ENCODE data around the gene AP5B1. TPM values are rescaled to one million over a fixed set of nuclear protein-coding genes. Genes with fewer than 3 reads are reported as not detected.
A peak's percentile ranks its signal among the peaks of the same experiment; 100 is the strongest.

Gene AP5B1, protein sequence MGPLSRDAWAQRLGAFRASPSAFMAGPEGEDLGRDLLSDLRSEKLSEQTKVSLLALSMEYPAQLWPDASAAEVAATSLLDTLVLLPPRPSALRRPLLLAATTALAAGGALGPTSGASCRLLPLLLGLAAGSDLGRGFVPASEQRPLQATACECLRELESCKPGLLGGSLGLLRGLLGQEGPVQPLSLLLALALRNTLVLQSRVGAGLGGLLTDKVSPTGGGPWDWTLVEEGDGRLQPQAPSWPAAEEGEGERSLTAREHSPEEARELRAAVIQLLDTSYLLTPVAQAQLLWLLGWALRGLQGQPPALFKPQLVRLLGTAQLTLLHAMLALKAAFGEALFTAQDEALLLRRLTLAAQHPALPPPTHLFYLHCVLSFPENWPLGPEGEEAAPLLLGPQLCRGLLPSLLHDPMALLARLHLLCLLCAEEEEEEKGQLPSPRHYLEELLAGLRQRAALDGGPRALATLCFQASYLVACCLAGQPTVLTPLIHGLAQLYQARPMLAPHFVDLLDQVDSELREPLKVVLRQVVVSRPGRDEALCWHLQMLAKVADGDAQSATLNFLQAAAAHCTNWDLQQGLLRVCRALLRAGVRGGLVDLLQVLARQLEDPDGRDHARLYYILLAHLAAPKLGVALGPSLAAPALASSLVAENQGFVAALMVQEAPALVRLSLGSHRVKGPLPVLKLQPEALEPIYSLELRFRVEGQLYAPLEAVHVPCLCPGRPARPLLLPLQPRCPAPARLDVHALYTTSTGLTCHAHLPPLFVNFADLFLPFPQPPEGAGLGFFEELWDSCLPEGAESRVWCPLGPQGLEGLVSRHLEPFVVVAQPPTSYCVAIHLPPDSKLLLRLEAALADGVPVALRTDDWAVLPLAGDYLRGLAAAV
- 8.5 TPM for polyA plus RNA-seq (2013, experiment 1 of 4)
- polyA plus RNA-seq (2013, experiment 2 of 4): 10.4 TPM
- 7.9 TPM for polyA plus RNA-seq (2013, experiment 3 of 4)
- 8.9 TPM for polyA plus RNA-seq (2013, experiment 4 of 4)

DNA sequence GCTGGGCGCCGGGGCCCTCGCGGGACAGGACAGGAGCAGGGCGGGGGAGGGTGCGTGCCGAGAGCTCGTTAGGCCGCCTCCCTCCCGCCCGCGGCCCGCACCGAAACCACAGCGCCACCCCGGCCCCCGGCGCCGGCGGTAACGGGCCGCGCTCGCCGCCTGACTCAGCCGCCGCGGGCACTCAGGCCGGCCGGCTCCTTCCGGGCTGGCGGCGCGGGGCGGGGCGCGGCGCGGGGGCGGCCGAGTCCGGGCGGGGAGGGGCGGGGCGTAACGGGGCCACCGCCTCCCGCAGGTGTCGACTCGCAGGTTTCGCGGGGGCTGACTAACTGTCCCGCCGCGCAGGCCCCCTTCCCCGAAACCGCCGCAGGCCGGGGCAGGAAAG, at the start of gene AP5B1:
Gene AP5B1 (minus strand): TSS at position 207 of the 382 bp plus-strand sequence. CDS start 385 bp downstream, outside the sequence.
- no peak within 1 kb of the TSS for H3K27ac ChIP-seq (ENCODE audit: insufficient read depth, low read depth, low read length, poor library complexity, severe bottlenecking)
- 0 to 1% methylated on average over 59 of the region's 59 CpGs for WGBS, 2 experiments

DNA sequence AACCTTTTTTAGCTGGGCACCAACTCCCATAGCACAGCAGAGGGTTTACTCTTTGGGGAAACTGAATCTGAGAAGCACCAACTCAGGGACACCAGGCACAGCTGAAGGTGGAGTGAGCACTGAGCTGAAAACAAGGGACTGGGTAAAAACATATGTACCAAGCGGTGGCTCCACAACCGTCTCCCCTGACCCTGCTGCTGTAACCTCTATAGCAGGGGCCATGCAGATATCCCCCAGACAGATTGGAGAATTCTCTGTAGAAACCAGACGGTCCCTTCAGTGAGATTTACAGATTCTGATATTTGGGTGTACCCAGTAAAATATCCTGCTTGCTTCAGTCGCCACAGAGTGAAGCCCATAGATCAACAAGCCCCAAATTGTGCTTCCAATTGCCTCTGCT, 48.7 kb upstream of the AP5B1 start:
- 72 to 75% methylated on average over 4 of the region's 4 CpGs for WGBS, 2 experiments
- Histone ChIP-seq H3K27ac (ENCODE audit: insufficient read depth, low read depth, low read length, poor library complexity, severe bottlenecking) (no peak overlapping the region), H3K36me3 (ENCODE audit: control insufficient read depth, insufficient read depth, low read length) (no peaks in the 10 kb centered on the region)

More for the DNA sequence above, at the start of gene AP5B1:
- no peaks in the 10 kb centered on the region for H3K9me3 ChIP-seq (ENCODE audit: control insufficient read depth, low read length)
- peaks cover 10% of the 10 kb centered on the region for H3K36me3 ChIP-seq (ENCODE audit: control insufficient read depth, insufficient read depth, low read length)
- H3K4me3 ChIP-seq (ENCODE audit: insufficient read depth, low read depth, low read length): peak within 1 kb of the TSS; percentile 74
- peaks cover 47% of the 10 kb centered on the region for H3K27me3 ChIP-seq (ENCODE audit: control insufficient read depth, insufficient read depth, low read length, poor library complexity, severe bottlenecking)
- peaks cover 11% of the 10 kb centered on the region for H3K4me1 ChIP-seq (ENCODE audit: control insufficient read depth, insufficient read depth, low read length)

DNA sequence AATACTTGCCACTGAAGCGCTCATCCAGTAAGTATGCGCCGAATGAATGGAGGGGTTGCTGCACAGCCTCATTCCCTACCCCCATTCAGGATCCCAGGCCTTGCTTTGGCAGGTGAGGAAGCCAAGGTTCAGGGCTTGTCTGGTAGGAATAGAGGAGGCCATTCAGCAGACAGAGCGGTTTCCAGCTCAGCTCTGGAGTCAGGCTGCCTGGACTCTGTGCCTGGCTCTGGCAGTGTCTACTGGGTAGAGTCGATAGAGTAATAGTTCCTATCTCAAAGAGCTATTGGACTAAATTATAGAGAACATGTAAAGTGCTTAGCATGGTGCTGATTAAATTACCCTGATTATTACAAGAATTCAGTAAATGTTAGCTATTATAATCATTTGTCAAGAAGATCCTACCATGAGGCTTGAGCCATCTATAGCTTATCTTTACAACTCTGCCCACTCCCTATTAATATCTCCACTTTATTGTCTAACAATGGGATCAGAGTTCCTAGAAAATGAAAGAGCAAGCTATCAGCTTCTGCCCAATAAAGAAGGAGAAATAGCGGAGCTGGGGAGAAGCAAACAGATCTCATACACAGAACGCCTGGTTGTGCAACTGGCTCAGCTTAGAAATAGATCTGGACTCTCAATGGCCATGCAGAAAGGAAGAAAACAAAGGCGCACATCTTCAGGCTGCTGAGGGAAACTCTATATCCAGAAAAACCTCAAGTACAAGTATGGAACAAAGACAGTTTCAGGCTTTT, 46.4 kb upstream of the AP5B1 start:
- Histone ChIP-seq H3K4me1 (ENCODE audit: control insufficient read depth, insufficient read depth, low read length) (no peaks in the 10 kb centered on the region), H3K9me3 (ENCODE audit: control insufficient read depth, low read length) (no peaks in the 10 kb centered on the region), H3K4me3 (ENCODE audit: insufficient read depth, low read depth, low read length) (no peak overlapping the region), H3K36me3 (ENCODE audit: control insufficient read depth, insufficient read depth, low read length) (no peaks in the 10 kb centered on the region), H3K27me3 (ENCODE audit: control insufficient read depth, insufficient read depth, low read length, poor library complexity, severe bottlenecking) (peaks cover under 1% of the 10 kb centered on the region), H3K27ac (ENCODE audit: insufficient read depth, low read depth, low read length, poor library complexity, severe bottlenecking) (no peak overlapping the region)
- 94 to 96% methylated on average over 8 of the region's 8 CpGs for WGBS, 2 experiments

More for the DNA sequence above, 48.7 kb upstream of the AP5B1 start:
- no peak overlapping the region for H3K4me3 ChIP-seq (ENCODE audit: insufficient read depth, low read depth, low read length)
- no peaks in the 10 kb centered on the region for H3K9me3 ChIP-seq (ENCODE audit: control insufficient read depth, low read length)
- peaks cover 9% of the 10 kb centered on the region for H3K4me1 ChIP-seq (ENCODE audit: control insufficient read depth, insufficient read depth, low read length)
- peaks cover 11% of the 10 kb centered on the region for H3K27me3 ChIP-seq (ENCODE audit: control insufficient read depth, insufficient read depth, low read length, poor library complexity, severe bottlenecking)

DNA sequence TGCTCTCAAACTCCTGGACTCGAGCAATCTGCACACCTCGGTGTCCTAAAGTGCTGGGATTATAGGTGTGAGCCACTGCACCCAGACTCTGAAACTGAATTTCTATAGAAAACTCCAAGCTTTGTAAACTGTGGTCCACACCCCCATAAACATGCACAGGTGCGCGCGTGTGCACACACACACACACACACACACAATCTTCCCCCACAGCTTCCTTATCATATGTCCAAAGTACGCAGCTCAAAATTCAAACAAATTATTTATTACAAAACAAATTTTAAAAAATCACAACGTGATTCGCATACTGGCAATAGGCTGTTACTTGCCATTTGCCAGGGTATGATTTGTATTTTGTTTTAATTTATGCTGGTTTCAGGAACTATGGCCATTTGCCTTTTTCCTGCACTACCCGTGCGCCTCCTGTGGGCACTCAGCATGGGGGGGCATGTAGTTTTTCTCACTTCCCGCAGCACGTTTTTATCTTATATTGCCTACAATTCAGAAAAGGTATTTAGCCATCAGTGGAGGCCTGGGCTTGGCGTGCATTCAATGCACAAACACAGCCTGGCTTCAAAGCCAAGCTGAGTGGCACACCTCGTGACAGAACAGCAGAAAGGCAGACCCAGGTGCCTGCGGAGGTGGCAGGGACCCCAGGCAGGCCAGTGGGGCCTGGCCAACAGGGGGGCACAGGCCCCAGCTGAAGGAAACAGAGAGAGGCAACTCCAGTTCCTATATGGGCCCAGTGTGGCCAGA, 42.2 kb upstream of the AP5B1 start:
- no peaks in the 10 kb centered on the region for H3K4me1 ChIP-seq (ENCODE audit: control insufficient read depth, insufficient read depth, low read length)
- H3K9me3 ChIP-seq (ENCODE audit: control insufficient read depth, low read length): no peaks in the 10 kb centered on the region
- H3K36me3 ChIP-seq (ENCODE audit: control insufficient read depth, insufficient read depth, low read length): no peaks in the 10 kb centered on the region
- H3K27ac ChIP-seq (ENCODE audit: insufficient read depth, low read depth, low read length, poor library complexity, severe bottlenecking): no peak overlapping the region
- H3K4me3 ChIP-seq (ENCODE audit: insufficient read depth, low read depth, low read length): no peak overlapping the region
- 87 to 91% methylated on average over 15 of the region's 15 CpGs for WGBS, 2 experiments
- H3K27me3 ChIP-seq (ENCODE audit: control insufficient read depth, insufficient read depth, low read length, poor library complexity, severe bottlenecking): peaks cover under 1% of the 10 kb centered on the region

DNA sequence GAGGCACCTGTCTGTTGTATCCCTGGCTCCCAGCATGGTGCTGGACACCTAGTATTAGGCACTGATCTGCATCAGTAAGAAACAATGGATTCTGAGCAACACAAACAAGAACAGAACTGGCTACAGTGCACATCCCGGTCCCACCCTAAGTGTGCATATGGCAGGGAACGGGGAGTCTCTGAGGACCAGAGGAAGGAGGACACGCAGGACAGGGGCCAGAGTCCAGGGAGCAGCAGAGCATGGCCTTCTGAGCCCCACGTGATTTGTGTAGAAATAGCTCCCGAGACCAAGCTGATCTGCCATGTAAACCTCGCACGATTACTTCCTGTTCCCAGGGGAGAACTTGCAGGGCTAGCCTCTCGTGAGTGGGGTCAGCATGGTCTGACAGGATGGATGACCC, 40.3 kb upstream of the AP5B1 start:
- H3K36me3 ChIP-seq (ENCODE audit: control insufficient read depth, insufficient read depth, low read length): no peaks in the 10 kb centered on the region
- H3K4me1 ChIP-seq (ENCODE audit: control insufficient read depth, insufficient read depth, low read length): no peaks in the 10 kb centered on the region
- 83 to 85% methylated on average over 8 of the region's 8 CpGs for WGBS, 2 experiments
- peaks cover 14% of the 10 kb centered on the region for H3K27me3 ChIP-seq (ENCODE audit: control insufficient read depth, insufficient read depth, low read length, poor library complexity, severe bottlenecking)
- no peak overlapping the region for H3K27ac ChIP-seq (ENCODE audit: insufficient read depth, low read depth, low read length, poor library complexity, severe bottlenecking)
- H3K4me3 ChIP-seq (ENCODE audit: insufficient read depth, low read depth, low read length): no peak overlapping the region
- no peaks in the 10 kb centered on the region for H3K9me3 ChIP-seq (ENCODE audit: control insufficient read depth, low read length)

DNA sequence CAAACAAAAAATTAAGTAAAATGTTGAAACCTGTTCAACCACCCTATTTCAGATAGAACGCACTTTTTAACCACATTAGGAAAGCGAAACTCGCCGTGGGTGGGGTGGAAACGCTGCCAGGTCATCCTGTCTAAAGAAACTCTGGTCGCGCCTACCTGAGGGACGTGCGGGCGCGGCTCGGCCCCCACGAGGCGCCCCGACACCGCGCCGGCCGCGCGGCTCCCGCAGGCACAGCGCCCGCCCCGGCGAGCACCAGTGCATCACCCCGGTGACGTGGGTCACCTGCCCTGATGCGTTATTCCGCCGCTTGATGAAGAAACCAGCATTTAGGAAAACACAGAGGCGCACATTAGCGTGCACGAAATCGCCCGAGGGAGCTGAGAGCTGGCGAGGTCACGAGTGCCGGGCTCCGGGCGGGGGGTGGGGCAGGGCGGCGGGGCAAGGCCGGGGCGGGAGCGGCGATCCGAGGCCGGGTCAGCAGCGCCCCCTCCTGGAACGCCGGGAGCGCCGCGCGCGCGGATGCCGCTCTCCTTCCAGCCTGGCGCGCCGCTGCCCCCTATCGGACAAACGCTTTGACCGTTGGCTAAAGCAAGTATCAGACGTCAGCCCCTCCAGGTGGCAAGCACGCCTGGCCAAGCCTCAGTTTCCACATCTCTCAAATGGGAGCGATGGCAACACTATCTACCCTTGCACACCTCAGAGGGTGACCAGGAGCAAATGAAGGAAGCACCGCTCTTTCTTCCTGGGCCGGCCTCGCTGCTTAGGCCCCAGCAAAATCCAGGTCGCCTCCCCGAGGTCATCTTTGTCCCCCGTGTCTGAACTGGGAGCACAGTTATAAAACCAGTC, 37.3 kb upstream of the AP5B1 start:
- no peaks in the 10 kb centered on the region for H3K9me3 ChIP-seq (ENCODE audit: control insufficient read depth, low read length)
- H3K36me3 ChIP-seq (ENCODE audit: control insufficient read depth, insufficient read depth, low read length): no peaks in the 10 kb centered on the region
- no peak overlapping the region for H3K27ac ChIP-seq (ENCODE audit: insufficient read depth, low read depth, low read length, poor library complexity, severe bottlenecking)
- 9 to 10% methylated on average over 74 of the region's 74 CpGs for WGBS, 2 experiments
- H3K4me1 ChIP-seq (ENCODE audit: control insufficient read depth, insufficient read depth, low read length): no peaks in the 10 kb centered on the region
- peaks cover 14% of the 10 kb centered on the region for H3K27me3 ChIP-seq (ENCODE audit: control insufficient read depth, insufficient read depth, low read length, poor library complexity, severe bottlenecking)
- peak overlapping the region; percentile 55 for H3K4me3 ChIP-seq (ENCODE audit: insufficient read depth, low read depth, low read length)

DNA sequence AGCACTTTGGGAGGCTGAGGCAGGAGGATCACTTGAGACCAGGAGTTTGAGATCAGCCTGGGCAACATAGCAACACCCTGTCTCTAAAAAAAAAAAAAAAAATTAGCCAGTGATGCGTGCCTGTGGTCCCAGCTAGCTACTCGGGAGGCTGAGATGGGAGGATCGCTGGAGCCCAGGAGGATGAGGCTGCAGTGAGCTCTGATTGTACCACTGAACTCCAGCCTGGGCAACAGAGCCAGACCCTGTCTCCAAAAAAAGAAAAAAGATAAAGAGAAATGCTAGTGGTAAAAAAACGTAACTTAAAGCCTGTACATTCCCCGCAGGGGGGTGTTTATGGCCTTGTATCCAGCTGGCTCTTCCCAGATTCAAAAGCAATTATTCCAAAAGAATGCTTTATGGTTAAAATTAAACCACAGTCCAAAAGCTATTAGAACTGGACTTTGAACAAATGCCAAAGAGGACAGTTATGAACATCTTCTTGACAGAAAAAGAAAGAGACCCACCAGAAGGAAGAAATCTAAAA, 36.6 kb upstream of the AP5B1 start:
- no peak overlapping the region for H3K27ac ChIP-seq (ENCODE audit: insufficient read depth, low read depth, low read length, poor library complexity, severe bottlenecking)
- 79 to 80% methylated on average over 5 of the region's 5 CpGs for WGBS, 2 experiments
- H3K4me3 ChIP-seq (ENCODE audit: insufficient read depth, low read depth, low read length): peak overlapping the region; percentile 55

DNA sequence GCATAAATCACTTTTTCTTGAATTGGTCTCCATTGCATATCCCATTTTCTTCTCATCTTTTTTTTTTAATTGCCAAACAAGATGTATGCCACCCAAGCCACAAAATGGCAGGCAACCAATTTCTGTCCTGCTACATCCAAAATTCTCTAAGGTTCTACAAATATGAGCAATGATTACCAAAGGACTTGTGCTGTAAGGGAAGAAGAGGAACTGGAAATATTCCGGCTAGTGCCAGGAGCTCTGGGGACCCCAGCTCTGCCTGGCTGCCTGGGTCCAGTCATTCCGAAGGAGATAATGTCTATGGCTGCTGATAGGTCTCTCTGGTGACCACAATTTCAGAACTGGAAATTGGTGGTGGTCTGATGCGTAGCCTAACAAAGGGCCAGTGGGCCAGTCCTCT, 35.9 kb upstream of the AP5B1 start:
- WGBS, 2 experiments: 95 to 96% methylated on average over 3 of the region's 3 CpGs

More for the DNA sequence above, 36.6 kb upstream of the AP5B1 start:
- no peaks in the 10 kb centered on the region for H3K9me3 ChIP-seq (ENCODE audit: control insufficient read depth, low read length)
- no peaks in the 10 kb centered on the region for H3K4me1 ChIP-seq (ENCODE audit: control insufficient read depth, insufficient read depth, low read length)
- H3K36me3 ChIP-seq (ENCODE audit: control insufficient read depth, insufficient read depth, low read length): no peaks in the 10 kb centered on the region
- H3K27me3 ChIP-seq (ENCODE audit: control insufficient read depth, insufficient read depth, low read length, poor library complexity, severe bottlenecking): peaks cover 14% of the 10 kb centered on the region

More for the DNA sequence above, 35.9 kb upstream of the AP5B1 start:
- Histone ChIP-seq H3K36me3 (ENCODE audit: control insufficient read depth, insufficient read depth, low read length) (no peaks in the 10 kb centered on the region), H3K4me1 (ENCODE audit: control insufficient read depth, insufficient read depth, low read length) (no peaks in the 10 kb centered on the region), H3K27me3 (ENCODE audit: control insufficient read depth, insufficient read depth, low read length, poor library complexity, severe bottlenecking) (peaks cover 14% of the 10 kb centered on the region), H3K27ac (ENCODE audit: insufficient read depth, low read depth, low read length, poor library complexity, severe bottlenecking) (no peak overlapping the region), H3K4me3 (ENCODE audit: insufficient read depth, low read depth, low read length) (no peak overlapping the region), H3K9me3 (ENCODE audit: control insufficient read depth, low read length) (no peaks in the 10 kb centered on the region)

Data from ectodermal cell (in vitro differentiated cells).